Caco-2 (cell line): Measurements from ENCODE around the gene MYO9A. TPM values are rescaled to one million over a fixed set of nuclear protein-coding genes. Genes with fewer than 3 reads are reported as not detected.

Experiments
- BruUV-seq: library from RNA; stranded (reverse); fragments of 400-500 nt; replicated peaks from 2 replicates; lab custom pipeline; 2021; lab: Mats Ljungman, UMichigan
- CTCF ChIA-PET: fragments of 300-600 bp; sonication (Branson Sonifier 250); formaldehyde crosslinking; loops from one replicate; lab custom pipeline; 2022; ENCODE audit warnings: antibody characterized with exemption; lab: Charles Lee
- POLR2A ChIA-PET: fragments of 300-600 bp; sonication (Branson Sonifier 250); formaldehyde crosslinking; loops from one replicate; lab custom pipeline; 2022; ENCODE audit warnings: antibody characterized with exemption; lab: Charles Lee
- DNase-seq, 2 experiments: peaks; one replicate each; pipeline versions ENCODE4 v3.0.0 to v3.0.0-alpha.2; 2020 to 2022
- H3K27me3 ChIP-seq: replicated peaks from 2 replicates; pipeline ENCODE4 v1.6.0; 2011; ENCODE audit warnings: low read length; ENCODE audit not compliant: control insufficient read depth, insufficient read depth
- H3K36me3 ChIP-seq: 2 replicates; pipeline ENCODE4 v1.5.1; 2011; ENCODE audit warnings: low read length; ENCODE audit not compliant: control insufficient read depth, insufficient read depth
- H3K4me1 ChIP-seq: fragments of 250-450 bp; sonication (Bioruptor Pico); 2 replicates; pipeline ENCODE4 v1.5.1; 2020; ENCODE audit warnings: mild to moderate bottlenecking
- H3K4me3 ChIP-seq: 2 replicates; pipeline ENCODE4 v1.5.1; 2011; ENCODE audit warnings: low read depth, mild to moderate bottlenecking, control low read depth, low read length
- H3K9me3 ChIP-seq: fragments of 250-450 bp; sonication (Bioruptor Pico); 2 replicates; pipeline ENCODE4 v1.5.1; 2020; ENCODE audit warnings: mild to moderate bottlenecking, moderate library complexity
- H3K27ac Mint-ChIP-seq: one replicate; pipeline ENCODE4 v1.8.0; 2022; ENCODE audit warnings: mixed read lengths; ENCODE audit not compliant: unreplicated experiment
- H3K27me3 Mint-ChIP-seq: one replicate; pipeline ENCODE4 v1.8.0; 2022; ENCODE audit warnings: mixed read lengths; ENCODE audit not compliant: insufficient read depth, unreplicated experiment
- H3K36me3 Mint-ChIP-seq: one replicate; pipeline ENCODE4 v1.8.0; 2022; ENCODE audit warnings: mild to moderate bottlenecking, mixed read lengths; ENCODE audit not compliant: insufficient read depth, unreplicated experiment
- H3K4me1 Mint-ChIP-seq: one replicate; pipeline ENCODE4 v1.8.0; 2022; ENCODE audit warnings: low read depth, mixed read lengths; ENCODE audit not compliant: unreplicated experiment
- H3K4me3 Mint-ChIP-seq: one replicate; pipeline ENCODE4 v1.8.0; 2022; ENCODE audit warnings: mild to moderate bottlenecking, moderate library complexity, mixed read lengths; ENCODE audit not compliant: unreplicated experiment
- H3K9me3 Mint-ChIP-seq: one replicate; pipeline ENCODE4 v1.8.0; 2022; ENCODE audit warnings: mixed read lengths; ENCODE audit not compliant: unreplicated experiment
- CTCF ChIP-seq, 2 experiments: fragments of 200-600 bp in 1 of 2; IDR thresholded peaks; 1 replicate in 1 of 2; 2 replicates in 1 of 2; pipeline versions ENCODE4 v1.5.1 to v1.8.0; 2011 to 2022; ENCODE audit warnings: antibody characterized with exemption in 1 of 2, control low read depth in 1 of 2, inconsistent platforms in 1 of 2, low read depth in 1 of 2, low read length in 1 of 2, mild to moderate bottlenecking in 1 of 2, moderate library complexity in 1 of 2; ENCODE audit not compliant: insufficient read depth in 1 of 2, severe bottlenecking in 1 of 2, unreplicated experiment in 1 of 2
- intact Hi-C: fragments of 100-400 bp; cut with micrococcal nuclease; formaldehyde crosslinking; loops from one replicate; pipeline ENCODE4 v1.10.0; 2022; ENCODE audit not compliant: unreplicated experiment
- total RNA-seq: library from RNA; stranded (reverse); gene quantifications from 2 replicates; pipeline ENCODE4 v1.2.3, GENCODE V29; 2022

MYO9A gene
- total RNA-seq, 1 experiment from 2014 or later: 71.9 TPM

DNA sequence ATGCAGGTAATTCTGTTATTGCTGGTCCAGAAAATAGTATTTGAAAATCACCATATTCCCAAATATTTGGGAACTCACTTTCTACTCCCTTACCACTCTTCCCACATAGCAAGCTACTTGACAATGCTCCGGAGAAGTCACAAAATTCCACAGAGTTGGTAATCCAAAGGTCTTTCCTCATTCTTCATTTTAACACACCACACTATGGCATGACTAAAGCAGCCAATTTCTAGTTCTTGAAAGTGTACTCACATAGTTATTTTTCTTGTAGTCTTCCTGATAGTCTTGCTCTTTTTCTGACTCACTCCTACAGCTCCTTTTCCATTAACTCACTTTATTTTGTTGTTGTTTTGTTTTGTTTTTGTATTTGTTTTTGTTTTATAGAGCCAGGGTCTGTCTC, 67.2 kb downstream of the MYO9A start:
- Histone ChIP-seq H3K9me3 (no peaks in the 10 kb centered on the region), H3K36me3 (0 out of 2 replicates have a peak, but pooled peaks cover 1% of the 10 kb centered on the region), H3K4me1 (no peaks in the 10 kb centered on the region), H3K27me3 (no peaks in the 10 kb centered on the region), H3K4me3 (no peak overlapping the region)
- no peak overlapping the region for H3K27ac Mint-ChIP-seq
- H3K4me3 Mint-ChIP-seq: no peak overlapping the region
- peaks cover 15% of the 10 kb centered on the region for H3K4me1 Mint-ChIP-seq
- H3K9me3 Mint-ChIP-seq: peaks cover 10% of the 10 kb centered on the region
- BruUV-seq: no TSS peak
- no peak for TF ChIP-seq CTCF (IDR thresholded peaks at IDR 0.05; ENCODE audit: insufficient read depth in 1 of 2, low read depth in 1 of 2, low read length in 1 of 2, severe bottlenecking in 1 of 2, unreplicated experiment in 1 of 2)
- no peaks in the 10 kb centered on the region for H3K27me3 Mint-ChIP-seq
- DNase-seq: no peak
- CTCF ChIA-PET: no interaction called here
- POLR2A ChIA-PET: no interaction called here
- intact Hi-C loops: no loop called here
- peaks cover 36% of the 10 kb centered on the region for H3K36me3 Mint-ChIP-seq

GRCh38 chr15:72047020-72047419, 70.9 kb downstream of the MYO9A start:
- intact Hi-C loops: no loop called here
- H3K36me3 ChIP-seq: 0 out of 2 replicates have a peak, but pooled peaks cover 1% of the 10 kb centered on the region
- POLR2A ChIA-PET: no interaction called here
- no TSS peak for BruUV-seq
- TF ChIP-seq CTCF (IDR thresholded peaks at IDR 0.05; ENCODE audit: insufficient read depth in 1 of 2, low read depth in 1 of 2, low read length in 1 of 2, severe bottlenecking in 1 of 2, unreplicated experiment in 1 of 2): no peak
- Mint-ChIP-seq H3K36me3 (peaks cover 45% of the 10 kb centered on the region), H3K27me3 (no peaks in the 10 kb centered on the region), H3K9me3 (no peaks in the 10 kb centered on the region), H3K4me3 (no peak overlapping the region), H3K27ac (no peak overlapping the region), H3K4me1 (peaks cover 8% of the 10 kb centered on the region)
- H3K27me3 ChIP-seq: no peaks in the 10 kb centered on the region
- H3K4me3 ChIP-seq: no peak overlapping the region
- H3K4me1 ChIP-seq: no peaks in the 10 kb centered on the region
- H3K9me3 ChIP-seq: no peaks in the 10 kb centered on the region
- CTCF ChIA-PET: no interaction called here
- DNase-seq: no peak

DNA sequence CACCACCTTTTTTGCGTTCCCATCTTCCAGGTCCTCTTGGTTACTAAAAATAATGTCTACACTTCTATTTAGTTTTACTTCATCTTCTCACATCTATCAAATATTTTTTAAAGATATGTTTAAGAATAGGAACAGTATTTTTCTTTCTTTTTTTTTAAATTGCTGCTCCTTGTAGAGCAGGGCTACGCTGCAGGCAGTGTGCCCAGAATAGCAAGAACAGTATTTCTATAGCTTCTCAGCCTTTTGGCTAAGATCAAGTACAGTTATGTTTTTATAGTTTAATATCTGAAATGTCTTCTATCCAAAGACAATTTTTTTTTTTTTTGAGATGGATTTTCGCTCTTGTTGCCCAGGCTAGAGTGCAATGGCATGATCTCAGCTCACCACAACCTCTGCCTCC, 73.0 kb downstream of the MYO9A start:
- no peak for DNase-seq
- H3K9me3 Mint-ChIP-seq: no peaks in the 10 kb centered on the region
- H3K9me3 ChIP-seq: no peaks in the 10 kb centered on the region
- no peaks in the 10 kb centered on the region for H3K4me1 Mint-ChIP-seq
- no peak overlapping the region for H3K4me3 ChIP-seq
- intact Hi-C loops: no loop called here
- CTCF ChIA-PET: no interaction called here
- POLR2A ChIA-PET: no interaction called here
- TF ChIP-seq CTCF (IDR thresholded peaks at IDR 0.05; ENCODE audit: insufficient read depth in 1 of 2, low read depth in 1 of 2, low read length in 1 of 2, severe bottlenecking in 1 of 2, unreplicated experiment in 1 of 2): no peak
- H3K4me3 Mint-ChIP-seq: no peak overlapping the region
- H3K36me3 Mint-ChIP-seq: peaks cover 53% of the 10 kb centered on the region
- no peaks in the 10 kb centered on the region for H3K27me3 ChIP-seq
- no peaks in the 10 kb centered on the region; the same call in 1 of the 2 replicates for H3K36me3 ChIP-seq
- no TSS peak for BruUV-seq
- no peaks in the 10 kb centered on the region for H3K4me1 ChIP-seq
- no peaks in the 10 kb centered on the region for H3K27me3 Mint-ChIP-seq
- no peak overlapping the region for H3K27ac Mint-ChIP-seq
